CD8-positive, alpha-beta memory T cell (primary cell): ENCODE data around the gene ETS1. TPM values are rescaled to one million over a fixed set of nuclear protein-coding genes. Genes with fewer than 3 reads are reported as not detected.
A peak's percentile ranks its signal among the peaks of the same experiment; 100 is the strongest.

Source experiments
- CTCF ChIA-PET: fragments of 350-600 bp; sonication (Branson Sonifier 250); formaldehyde crosslinking; loops from one replicate; lab custom pipeline; 2021; ENCODE audit warnings: antibody characterized with exemption; lab: Charles Lee
- POLR2A ChIA-PET: fragments of 350-600 bp; sonication (Branson Sonifier 250); formaldehyde crosslinking; loops from one replicate; lab custom pipeline; 2021; ENCODE audit warnings: antibody characterized with exemption; lab: Charles Lee
- DNase-seq, 5 donors: peaks; one replicate each; pipeline versions ENCODE4 v3.0.0 to v3.0.0-alpha.2; 2020 to 2022; ENCODE audit warnings: mixed read lengths in 1 of 5
- H3K27ac ChIP-seq: one replicate; pipeline ENCODE4 v1.7.0; 2013; ENCODE audit warnings: low read depth, mild to moderate bottlenecking, low read length, moderate library complexity
- H3K27me3 ChIP-seq: 2 replicates; pipeline ENCODE4 v1.7.0; 2013; ENCODE audit warnings: low read length, mild to moderate bottlenecking; ENCODE audit not compliant: insufficient read depth, poor library complexity, severe bottlenecking
- H3K36me3 ChIP-seq: 2 replicates; pipeline ENCODE4 v1.7.0; 2013; ENCODE audit warnings: mild to moderate bottlenecking, low read length, moderate library complexity; ENCODE audit not compliant: insufficient read depth
- H3K4me1 ChIP-seq: 2 replicates; pipeline ENCODE4 v1.7.0; 2013; ENCODE audit warnings: mild to moderate bottlenecking, low read length, moderate library complexity; ENCODE audit not compliant: insufficient read depth
- H3K4me3 ChIP-seq: 2 replicates; pipeline ENCODE4 v1.7.0; 2013; ENCODE audit warnings: mild to moderate bottlenecking, low read length
- H3K9me3 ChIP-seq: 2 replicates; pipeline ENCODE4 v1.7.0; 2013; ENCODE audit warnings: mild to moderate bottlenecking, low read length
- H3K27ac Mint-ChIP-seq, 8 donors: one replicate each; pipeline ENCODE4 v1.8.0; 2020 to 2021; ENCODE audit warnings: mixed read lengths in 8 of 8, mild to moderate bottlenecking in 6 of 8, inconsistent platforms in 3 of 8, moderate library complexity in 3 of 8
- H3K27me3 Mint-ChIP-seq, 2 donors: one replicate each; pipeline ENCODE4 v1.8.0; 2020 to 2021; ENCODE audit warnings: mixed read lengths in 2 of 2, mild to moderate bottlenecking in 1 of 2, moderate library complexity in 1 of 2
- H3K36me3 Mint-ChIP-seq, 3 donors: one replicate each; pipeline ENCODE4 v1.8.0; 2020 to 2021; ENCODE audit warnings: mixed read lengths in 3 of 3, inconsistent platforms in 1 of 3, mild to moderate bottlenecking in 1 of 3
- H3K4me1 Mint-ChIP-seq, 3 donors: one replicate each; pipeline ENCODE4 v1.8.0; 2020 to 2021; ENCODE audit warnings: mixed read lengths in 3 of 3, inconsistent platforms in 1 of 3, mild to moderate bottlenecking in 1 of 3
- H3K4me3 Mint-ChIP-seq, 7 donors: one replicate each; pipeline ENCODE4 v1.8.0; 2020 to 2021; ENCODE audit warnings: mixed read lengths in 7 of 7, mild to moderate bottlenecking in 6 of 7, moderate library complexity in 4 of 7, inconsistent platforms in 2 of 7
- H3K9me3 Mint-ChIP-seq, 5 donors: one replicate each; pipeline ENCODE4 v1.8.0; 2020 to 2022; ENCODE audit warnings: mixed read lengths in 5 of 5, mild to moderate bottlenecking in 3 of 5, moderate library complexity in 2 of 5, inconsistent platforms in 1 of 5
- polyA plus RNA-seq: library from polyadenylated mRNA; unstranded; fragments of 300-500 nt; fragmentation: Illumina TruSeq; gene quantifications from one replicate; pipeline ENCODE4 v1.2.3, GENCODE V29; 2021
- total RNA-seq, 2 experiments: library from RNA; stranded (reverse); gene quantifications; one replicate each; pipeline ENCODE4 v1.2.3, GENCODE V29; 2021

The ETS1 gene
- total and polyA plus RNA-seq, 3 experiments from 2014 or later = 386 to 411 (median 405) TPM

DNA sequence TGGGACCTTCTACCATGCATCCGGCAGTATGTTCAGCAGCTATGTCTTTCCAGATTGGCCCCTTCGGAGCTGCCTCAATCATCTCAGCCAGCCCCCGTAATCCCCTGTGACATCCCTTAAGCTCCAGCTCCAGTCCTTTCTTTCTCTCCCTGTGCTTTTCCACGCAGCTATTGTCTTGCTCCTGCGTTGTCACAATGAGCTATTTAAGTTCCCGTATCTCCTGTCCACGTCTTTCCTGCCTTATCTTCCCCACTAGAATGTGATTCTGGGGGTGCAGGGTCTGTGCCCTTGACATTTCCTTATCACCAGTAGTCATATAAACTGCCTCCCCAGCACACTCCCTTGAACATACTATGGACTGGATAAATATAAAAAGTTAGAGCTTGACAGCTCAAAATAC is 5.1 kb upstream of the ETS1 start:
- Histone ChIP-seq H3K27ac (no peak overlapping the region), H3K4me1 (peaks cover 4% of the 10 kb centered on the region), H3K4me3 (no peak overlapping the region), H3K27me3 (no peaks in the 10 kb centered on the region), H3K9me3 (no peaks in the 10 kb centered on the region), H3K36me3 (no peaks in the 10 kb centered on the region)
- POLR2A ChIA-PET = interaction anchor here (0.7 kb wide), 1 partner anchor 15 kb away, joined by 4 read pairs; no protein-coding TSS in a partner anchor
- no peaks in the 10 kb centered on the region for H3K9me3 Mint-ChIP-seq
- no peaks in the 10 kb centered on the region for H3K4me1 Mint-ChIP-seq
- peaks cover 0 to 3% of the 10 kb centered on the region in 2 donors for H3K27me3 Mint-ChIP-seq
- H3K4me3 Mint-ChIP-seq = no peak overlapping the region
- peaks cover 0 to 3% (median 0%) of the 10 kb centered on the region in 3 donors for H3K36me3 Mint-ChIP-seq
- DNase-seq = no peak
- CTCF ChIA-PET = interaction anchor here (1.3 to 1.4 kb wide), 2 partner anchors 10 to 422 kb away, joined by 3 to 4 read pairs; no protein-coding TSS in a partner anchor
- no peak overlapping the region for H3K27ac Mint-ChIP-seq

DNA sequence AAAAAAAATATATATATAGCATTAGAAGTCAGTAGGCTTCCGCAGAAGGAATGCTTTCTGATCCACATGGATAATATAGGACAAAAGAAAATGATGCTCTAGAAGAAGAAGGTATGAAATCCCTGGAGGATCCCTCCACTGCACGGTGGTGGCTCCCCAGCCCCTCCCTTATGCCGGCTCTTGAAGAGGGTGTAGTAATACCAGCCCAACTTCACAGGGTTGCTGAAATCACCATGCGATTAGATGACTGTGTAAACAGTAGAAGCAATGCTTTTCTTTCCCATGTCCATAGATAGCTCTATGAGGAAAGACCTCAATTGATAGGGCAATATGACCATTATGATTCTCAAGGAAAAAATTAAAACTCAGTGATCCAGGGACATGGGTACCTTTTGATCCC is 3.2 kb upstream of the ETS1 start:
- ChIA-PET POLR2A (no interaction called here), CTCF (interaction anchor here (1.2 kb wide), 1 partner anchor 13 kb away, joined by 3 read pairs; no protein-coding TSS in a partner anchor)
- Mint-ChIP-seq H3K27me3 (no peaks in the 10 kb centered on the region), H3K4me1 (peaks cover 4 to 8% (median 4%) of the 10 kb centered on the region in 3 donors), H3K4me3 (no peak overlapping the region), H3K27ac (no peak overlapping the region), H3K9me3 (no peaks in the 10 kb centered on the region), H3K36me3 (peaks cover 0 to 3% (median 0%) of the 10 kb centered on the region in 3 donors)
- Histone ChIP-seq H3K27ac (no peak overlapping the region), H3K4me1 (no peaks in the 10 kb centered on the region), H3K9me3 (no peaks in the 10 kb centered on the region), H3K36me3 (no peaks in the 10 kb centered on the region), H3K4me3 (no peak overlapping the region), H3K27me3 (no peaks in the 10 kb centered on the region)
- no peak for DNase-seq

DNA sequence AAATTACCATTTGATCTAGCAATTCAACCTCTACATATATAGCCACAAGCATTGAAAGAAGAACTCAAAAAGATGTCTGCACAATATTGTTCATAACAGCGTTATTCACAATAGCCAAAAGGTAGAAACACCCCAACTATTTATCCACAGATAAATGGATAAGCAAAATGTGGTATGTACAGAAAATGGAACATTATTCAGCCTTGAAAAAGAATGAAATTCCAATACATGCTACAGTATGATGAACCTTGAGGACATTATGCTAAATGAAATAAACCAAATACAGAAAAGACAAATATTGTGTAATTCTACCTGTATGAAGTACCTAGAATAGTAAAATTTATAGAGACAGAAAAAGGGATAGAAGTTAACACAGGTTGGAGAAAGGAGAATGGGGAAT is 2.6 kb upstream of the ETS1 start:
- Histone ChIP-seq H3K9me3 (no peaks in the 10 kb centered on the region), H3K36me3 (no peaks in the 10 kb centered on the region), H3K27me3 (no peaks in the 10 kb centered on the region), H3K4me3 (no peak overlapping the region), H3K4me1 (no peaks in the 10 kb centered on the region), H3K27ac (no peak overlapping the region)
- Mint-ChIP-seq H3K27ac (no peak overlapping the region), H3K9me3 (no peaks in the 10 kb centered on the region), H3K4me3 (no peak overlapping the region), H3K36me3 (peaks cover 0 to 3% (median 0%) of the 10 kb centered on the region in 3 donors), H3K4me1 (peaks cover 4 to 10% (median 4%) of the 10 kb centered on the region in 3 donors), H3K27me3 (no peaks in the 10 kb centered on the region)
- CTCF ChIA-PET = no interaction called here
- no peak for DNase-seq
- POLR2A ChIA-PET = no interaction called here

DNA sequence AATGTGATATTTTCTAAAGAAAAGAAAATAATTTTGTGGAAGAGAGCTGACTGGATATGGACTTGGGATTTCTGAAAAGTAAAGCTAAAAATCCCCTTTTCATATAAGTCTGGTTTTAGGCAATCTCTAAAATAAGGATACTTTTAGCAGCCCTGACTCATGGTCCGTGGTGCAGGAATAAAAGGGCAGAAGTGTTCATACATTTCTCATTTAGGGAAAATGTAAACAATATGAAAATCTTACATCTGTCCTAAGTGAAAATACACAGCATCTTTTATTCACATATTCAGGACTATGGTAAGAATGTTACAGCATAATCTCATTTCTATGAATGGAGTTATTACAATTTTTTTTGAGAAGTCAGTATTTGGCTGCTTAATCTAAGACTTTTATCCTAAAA is 735 bp upstream of the ETS1 start:
- H3K4me3 Mint-ChIP-seq = no peak overlapping the region
- Histone ChIP-seq H3K27ac (no peak overlapping the region), H3K4me1 (peaks cover 6% of the 10 kb centered on the region), H3K9me3 (no peaks in the 10 kb centered on the region), H3K27me3 (no peaks in the 10 kb centered on the region), H3K36me3 (no peaks in the 10 kb centered on the region), H3K4me3 (no peak overlapping the region)
- no peaks in the 10 kb centered on the region for H3K27me3 Mint-ChIP-seq
- CTCF ChIA-PET = interaction anchor here (1.6 kb wide), 1 partner anchor 11 kb away, joined by 4 read pairs; no protein-coding TSS in a partner anchor
- no peak for DNase-seq
- H3K27ac Mint-ChIP-seq = no peak overlapping the region
- no peaks in the 10 kb centered on the region for H3K9me3 Mint-ChIP-seq
- POLR2A ChIA-PET = no interaction called here
- H3K36me3 Mint-ChIP-seq = peaks cover 0 to 3% (median 0%) of the 10 kb centered on the region in 3 donors
- H3K4me1 Mint-ChIP-seq = peaks cover 4 to 14% (median 10%) of the 10 kb centered on the region in 3 donors

DNA sequence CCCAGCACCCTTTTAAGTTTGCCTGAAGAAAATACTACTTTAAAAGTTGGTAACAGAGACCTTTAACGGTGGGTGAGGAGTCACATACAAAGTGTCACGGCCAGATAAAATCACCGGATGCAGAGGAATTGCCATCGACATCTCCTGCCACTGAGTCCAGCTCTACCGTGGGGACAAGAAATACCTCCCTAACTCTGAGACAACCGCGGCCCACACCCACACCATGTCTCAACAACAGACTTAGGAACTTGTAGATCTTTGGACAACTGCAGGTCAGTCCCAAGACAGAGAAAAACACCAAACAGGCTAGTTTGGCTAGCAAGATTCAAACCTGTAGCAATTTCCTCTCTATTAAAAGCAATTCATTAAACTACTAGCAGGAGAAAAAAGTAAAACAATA is 669 bp downstream of the ETS1 start:
- ChIA-PET CTCF (interaction anchor here (1.6 kb wide), 1 partner anchor 9 kb away, joined by 4 read pairs; no protein-coding TSS in a partner anchor), POLR2A (interaction anchor here (0.6 to 0.7 kb wide), 2 partner anchors 24 to 57 kb away, joined by 3 to 4 read pairs; no protein-coding TSS in a partner anchor)
- Mint-ChIP-seq H3K9me3 (no peaks in the 10 kb centered on the region), H3K27me3 (no peaks in the 10 kb centered on the region), H3K36me3 (peaks cover 0 to 3% (median 0%) of the 10 kb centered on the region in 3 donors), H3K4me3 (no peak overlapping the region), H3K4me1 (peaks cover 7 to 14% (median 10%) of the 10 kb centered on the region in 3 donors), H3K27ac (no peak overlapping the region)
- H3K27me3 ChIP-seq = no peaks in the 10 kb centered on the region
- peaks cover 13% of the 10 kb centered on the region for H3K4me1 ChIP-seq
- H3K27ac ChIP-seq = no peak overlapping the region
- H3K4me3 ChIP-seq = no peak overlapping the region
- DNase-seq = no peak
- no peaks in the 10 kb centered on the region for H3K36me3 ChIP-seq
- no peaks in the 10 kb centered on the region for H3K9me3 ChIP-seq

DNA sequence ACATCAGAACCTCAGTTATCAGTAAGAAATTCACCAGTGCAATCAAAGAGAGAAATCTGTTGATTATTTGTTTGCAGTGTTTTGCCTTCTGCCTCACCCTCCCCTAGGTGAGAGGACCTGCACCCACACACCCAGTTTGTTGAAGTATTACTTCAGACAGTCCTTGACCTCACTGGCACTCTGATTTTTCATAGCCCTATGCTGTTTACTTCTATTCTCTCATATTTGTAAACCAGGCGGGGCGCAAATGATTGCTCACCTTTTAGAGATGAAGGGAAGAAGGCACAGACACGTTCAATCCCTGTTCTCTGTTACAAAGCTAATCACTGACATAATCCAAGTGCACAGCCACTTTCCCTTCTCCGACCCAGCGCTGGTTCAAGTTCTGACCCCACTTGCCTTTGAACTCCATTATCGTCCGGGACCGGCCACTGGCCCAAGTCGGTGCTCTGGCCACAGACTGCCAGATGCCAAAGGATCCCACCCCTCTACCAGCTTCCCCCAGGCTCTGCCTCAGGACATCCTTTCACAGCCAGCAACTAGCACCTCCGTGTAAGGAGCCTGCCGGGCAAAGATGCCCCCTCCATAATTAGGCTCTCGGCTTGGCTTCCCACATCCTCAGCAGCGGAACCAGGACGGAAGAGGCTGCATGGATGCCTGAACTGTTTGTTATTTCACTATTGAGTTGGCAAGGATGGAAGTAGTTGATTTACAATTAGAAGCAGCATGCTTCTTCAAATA is 1.7 kb downstream of the ETS1 start:
- H3K27ac ChIP-seq = no peak overlapping the region
- H3K4me1 ChIP-seq = peaks cover 13% of the 10 kb centered on the region
- no peaks in the 10 kb centered on the region for H3K27me3 Mint-ChIP-seq
- no peaks in the 10 kb centered on the region for H3K9me3 Mint-ChIP-seq
- CTCF ChIA-PET = no interaction called here
- H3K36me3 ChIP-seq = no peaks in the 10 kb centered on the region
- H3K9me3 ChIP-seq = no peaks in the 10 kb centered on the region
- no peaks in the 10 kb centered on the region for H3K27me3 ChIP-seq
- no peak for DNase-seq
- POLR2A ChIA-PET = no interaction called here
- H3K4me3 Mint-ChIP-seq = no peak overlapping the region
- peaks cover 7 to 19% (median 10%) of the 10 kb centered on the region in 3 donors for H3K4me1 Mint-ChIP-seq
- no peak overlapping the region for H3K27ac Mint-ChIP-seq
- H3K4me3 ChIP-seq = no peak overlapping the region
- H3K36me3 Mint-ChIP-seq = peaks cover 0 to 3% (median 0%) of the 10 kb centered on the region in 3 donors

DNA sequence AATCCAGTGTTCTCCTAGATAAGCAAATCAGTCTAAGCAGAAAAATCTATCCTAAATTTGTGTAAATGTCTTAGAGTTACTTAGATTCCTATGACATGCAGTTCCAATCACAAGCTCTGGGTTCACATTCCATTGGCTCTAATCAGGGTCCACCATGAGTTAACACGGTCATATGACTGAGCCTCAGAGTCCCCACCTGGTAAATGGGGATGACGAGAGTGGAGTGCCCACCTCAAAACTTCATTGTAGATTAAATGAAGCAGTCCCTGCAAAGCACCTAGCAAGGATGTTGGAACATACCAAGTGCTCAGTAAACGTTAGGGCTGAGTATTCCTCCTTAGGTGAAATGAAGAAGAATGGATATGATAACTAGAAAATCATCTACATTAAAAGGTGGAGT is 3.1 kb downstream of the ETS1 start:
- Histone ChIP-seq H3K4me3 (no peak overlapping the region), H3K36me3 (no peaks in the 10 kb centered on the region), H3K27me3 (no peaks in the 10 kb centered on the region), H3K4me1 (peaks cover 13% of the 10 kb centered on the region), H3K27ac (no peak overlapping the region), H3K9me3 (no peaks in the 10 kb centered on the region)
- peaks cover 12 to 32% (median 16%) of the 10 kb centered on the region in 3 donors for H3K4me1 Mint-ChIP-seq
- POLR2A ChIA-PET = no interaction called here
- no peak for DNase-seq
- no peaks in the 10 kb centered on the region for H3K27me3 Mint-ChIP-seq
- CTCF ChIA-PET = no interaction called here
- no peaks in the 10 kb centered on the region for H3K36me3 Mint-ChIP-seq
- no peaks in the 10 kb centered on the region for H3K9me3 Mint-ChIP-seq
- H3K27ac Mint-ChIP-seq = peak overlapping the region in 1 of 8 donors; percentile 70
- no peak overlapping the region for H3K4me3 Mint-ChIP-seq
